Activated CD8-positive, alpha-beta memory T cell treated with anti-CD3 and anti-CD28 coated beads, Interleukin-2, amount 50 U/mL, for 1 hour (primary cell): ENCODE measurements around the gene TSPAN16.

Experiments used
- DNase-seq: peaks from one replicate; pipeline ENCODE4 v3.0.0-alpha.2; 2020; ENCODE audit errors: extremely low read depth

TSPAN16 gene

DNA sequence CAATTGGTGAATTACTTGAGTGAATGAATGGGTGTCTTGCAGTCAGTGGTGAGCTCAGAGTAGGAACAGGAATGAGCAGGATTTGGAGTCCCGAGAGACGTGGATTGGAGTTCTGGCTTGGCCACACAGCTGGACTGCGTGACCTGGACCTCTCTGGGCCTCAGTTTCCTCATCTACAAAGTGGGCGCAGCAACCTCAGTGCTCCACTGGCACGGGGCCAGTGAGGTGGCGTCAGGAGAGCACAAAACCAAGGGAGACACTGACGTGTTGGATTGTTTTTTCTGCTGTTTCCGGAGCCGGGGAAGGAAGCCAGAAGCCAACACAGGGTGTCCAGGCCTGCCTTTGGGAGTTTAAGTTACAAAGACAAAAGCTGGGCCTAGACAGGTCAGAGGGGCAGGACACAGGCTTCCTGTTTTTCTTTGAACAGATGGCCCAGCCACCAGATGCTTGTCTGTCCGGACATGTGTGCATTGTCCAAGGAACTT, 27.1 kb upstream of the TSPAN16 start:
- no peak for DNase-seq

DNA sequence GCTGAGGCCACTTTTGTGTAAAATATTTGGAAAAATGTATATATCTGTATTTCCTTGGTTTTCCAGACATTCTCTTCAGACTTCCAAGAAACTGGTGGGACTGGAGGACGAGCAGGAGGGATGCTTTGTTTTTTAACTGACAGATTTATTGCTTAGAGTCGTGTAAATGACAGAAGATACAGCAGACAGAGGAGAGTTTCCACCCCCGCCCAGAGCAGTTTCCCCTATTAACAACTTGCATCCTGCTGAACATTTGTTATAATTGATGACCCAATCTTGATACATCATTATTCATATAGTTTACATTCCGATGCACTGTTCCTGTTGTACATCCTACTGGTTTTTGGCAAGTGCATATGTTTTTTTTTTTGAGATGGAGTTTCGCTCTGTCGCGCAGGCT, 26.6 kb upstream of the TSPAN16 start:
- no peak for DNase-seq

DNA sequence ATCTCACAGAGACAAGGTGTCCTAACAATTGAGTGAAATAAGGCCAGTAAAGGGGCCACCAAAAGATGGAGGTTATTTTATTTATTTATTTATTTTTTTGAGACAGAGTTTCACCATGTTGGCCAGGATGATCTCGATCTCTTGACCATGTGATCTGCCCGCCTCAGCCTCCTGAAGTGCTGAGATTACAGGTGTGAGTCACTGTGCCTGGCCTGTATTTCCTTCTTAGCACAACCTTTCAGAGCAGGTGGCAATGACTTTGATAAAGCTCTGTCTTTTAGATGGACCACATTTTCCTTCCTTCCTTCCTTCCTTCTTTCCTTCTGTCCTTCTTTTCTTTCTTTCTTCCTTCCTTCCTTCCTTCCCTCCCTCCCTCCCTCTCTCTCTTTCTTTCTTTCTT, 22.7 kb upstream of the TSPAN16 start:
- DNase-seq: no peak

DNA sequence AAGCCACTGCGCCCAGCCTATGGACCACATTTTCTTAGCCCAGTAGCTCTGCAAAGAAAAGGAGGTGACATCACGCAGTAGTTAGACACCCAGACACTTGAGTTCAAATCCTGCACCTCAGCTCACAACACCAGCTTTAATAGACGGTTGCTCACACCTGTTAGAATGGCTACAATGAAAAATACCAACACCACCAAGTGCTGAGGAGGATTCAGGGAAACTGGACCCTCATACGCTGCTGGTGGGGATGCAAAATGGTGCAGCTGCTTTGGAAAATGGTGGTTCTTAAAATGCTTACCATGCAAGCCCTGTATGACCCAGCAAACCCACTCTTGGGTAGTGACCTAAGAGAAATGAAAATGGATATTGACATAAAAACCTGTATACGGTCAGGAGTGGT, 22.0 kb upstream of the TSPAN16 start:
- DNase-seq: no peak

DNA sequence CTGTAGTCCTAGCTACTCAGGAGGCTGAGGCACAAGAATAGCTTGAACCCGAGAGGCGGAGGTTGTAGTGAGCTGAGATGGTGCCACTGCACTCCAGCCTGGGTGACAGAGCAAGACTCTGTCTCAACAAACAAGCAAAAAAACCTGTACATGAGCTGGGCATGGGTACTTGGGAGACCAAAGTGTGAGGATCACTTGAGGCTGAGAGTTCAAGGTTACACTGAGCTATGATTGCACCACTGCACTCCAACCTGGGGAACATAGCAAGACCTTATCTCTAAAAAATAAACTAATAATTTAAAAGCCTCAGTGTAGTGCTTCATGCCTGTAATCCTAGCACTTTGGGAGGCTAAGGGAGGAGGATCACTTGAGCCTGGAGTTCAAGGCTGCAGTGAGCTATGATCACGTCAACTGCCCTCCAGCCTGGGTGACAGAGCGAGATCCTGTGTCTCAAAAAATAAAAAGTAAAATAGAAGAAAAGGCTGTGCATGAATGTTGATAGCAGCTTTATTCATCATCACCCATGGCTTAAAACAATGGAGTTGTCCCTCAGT, 21.4 kb upstream of the TSPAN16 start:
- no peak for DNase-seq

DNA sequence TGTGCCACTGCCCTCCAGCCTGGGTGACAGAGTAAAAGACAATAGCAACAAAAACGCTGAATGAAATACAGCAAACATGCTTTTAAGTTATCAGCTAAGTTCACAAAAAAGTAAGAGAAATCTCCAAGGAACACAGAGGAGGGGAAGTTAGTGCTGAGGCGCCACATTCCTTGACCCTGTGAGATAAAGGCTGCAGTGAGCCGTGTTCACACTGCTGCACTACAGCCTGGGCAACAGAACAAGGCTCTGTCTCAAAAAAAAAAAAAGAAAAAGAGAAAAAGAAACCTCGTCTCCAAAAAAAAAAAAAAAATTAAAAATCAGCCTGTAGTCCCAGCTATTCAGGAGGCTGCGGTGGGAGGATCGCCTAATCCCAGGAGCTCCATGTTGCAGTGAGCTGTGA, 17.3 kb upstream of the TSPAN16 start:
- no peak for DNase-seq

DNA sequence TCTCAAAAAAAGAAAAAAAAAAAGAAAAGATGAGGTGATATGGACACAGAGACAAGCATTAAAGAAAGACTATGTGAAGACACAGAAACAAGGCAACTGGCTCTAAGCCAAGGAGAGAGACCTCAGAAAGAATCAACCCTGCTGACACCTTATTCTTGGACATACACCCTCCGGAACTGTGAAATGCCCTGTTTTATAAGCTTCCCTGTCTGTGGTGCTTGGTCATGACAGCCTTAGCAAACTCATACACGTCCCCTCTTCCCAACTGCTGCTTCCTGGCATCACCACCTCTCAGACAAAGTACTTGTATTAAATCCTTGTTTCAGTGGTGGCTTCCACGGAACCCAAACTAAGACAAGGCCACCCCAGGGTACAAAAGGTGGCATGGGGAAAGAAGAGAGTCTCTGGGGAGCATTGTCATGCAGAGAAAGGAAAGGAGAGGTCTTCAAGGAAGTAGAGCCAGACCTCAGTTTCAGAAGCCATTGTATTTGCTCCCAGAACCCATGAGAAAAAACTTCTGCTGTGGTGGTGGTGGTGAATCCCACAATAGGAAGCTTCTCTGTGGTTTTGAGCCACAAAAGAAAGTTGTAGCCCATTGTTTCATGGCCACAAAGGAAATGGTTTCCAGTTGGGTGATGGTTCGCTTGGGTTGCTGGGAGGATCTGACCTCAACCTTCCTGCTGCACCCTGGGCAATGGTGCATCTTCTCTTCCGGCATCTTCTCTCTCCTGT, 16.3 kb upstream of the TSPAN16 start:
- no peak for DNase-seq

DNA sequence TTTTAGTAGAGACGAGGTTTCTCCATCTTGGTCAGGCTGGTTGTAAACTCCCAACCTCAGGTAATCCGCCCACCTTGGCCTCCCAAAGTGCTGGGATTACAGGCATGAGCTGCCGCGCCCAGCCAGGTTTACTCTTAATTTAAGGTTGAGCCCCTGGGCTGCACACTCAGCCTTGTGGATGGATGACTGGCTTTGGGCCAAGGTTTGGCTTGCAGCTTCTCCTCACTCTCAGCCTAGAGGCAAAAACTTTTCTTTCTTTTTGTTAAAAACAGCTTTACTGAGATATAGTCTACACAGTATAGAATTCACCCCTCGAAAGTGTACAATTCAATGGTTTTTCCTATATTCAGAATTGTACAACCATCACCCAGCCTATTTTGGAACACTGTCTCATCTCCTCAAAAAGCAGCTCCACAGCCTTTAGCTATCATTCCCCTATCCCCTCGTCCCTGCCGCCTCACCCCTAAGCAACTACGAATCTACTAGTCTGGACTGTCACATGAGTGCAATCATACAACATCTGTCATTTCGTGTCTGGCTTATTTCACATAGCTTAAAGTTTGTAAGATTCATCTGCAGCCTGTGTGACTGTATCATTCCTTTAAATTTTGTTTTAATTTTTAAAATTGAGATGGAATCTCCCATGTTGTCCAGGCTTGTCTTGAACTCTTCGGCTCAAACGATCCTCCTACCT, 14.5 kb upstream of the TSPAN16 start:
- no peak for DNase-seq

DNA sequence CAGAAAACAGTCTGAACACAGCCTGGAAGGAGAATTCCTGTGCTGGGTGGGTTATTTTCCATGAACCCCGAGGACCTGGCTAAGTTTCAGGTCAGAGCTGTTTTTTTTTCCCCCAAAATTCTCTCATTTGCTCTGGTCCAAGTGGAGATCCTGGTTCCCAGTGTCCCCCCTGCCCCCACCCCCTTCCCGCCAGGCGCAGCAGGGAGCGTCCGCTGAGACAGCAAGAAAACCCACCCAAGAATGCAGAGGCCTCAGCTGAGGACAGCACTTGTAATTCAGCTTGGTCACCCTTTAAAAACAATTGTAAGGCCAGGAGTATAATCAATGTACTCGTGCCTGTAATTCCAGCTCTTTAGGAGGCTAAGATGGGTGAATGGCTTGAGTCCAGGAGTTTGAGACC, 11.4 kb upstream of the TSPAN16 start:
- DNase-seq: no peak

DNA sequence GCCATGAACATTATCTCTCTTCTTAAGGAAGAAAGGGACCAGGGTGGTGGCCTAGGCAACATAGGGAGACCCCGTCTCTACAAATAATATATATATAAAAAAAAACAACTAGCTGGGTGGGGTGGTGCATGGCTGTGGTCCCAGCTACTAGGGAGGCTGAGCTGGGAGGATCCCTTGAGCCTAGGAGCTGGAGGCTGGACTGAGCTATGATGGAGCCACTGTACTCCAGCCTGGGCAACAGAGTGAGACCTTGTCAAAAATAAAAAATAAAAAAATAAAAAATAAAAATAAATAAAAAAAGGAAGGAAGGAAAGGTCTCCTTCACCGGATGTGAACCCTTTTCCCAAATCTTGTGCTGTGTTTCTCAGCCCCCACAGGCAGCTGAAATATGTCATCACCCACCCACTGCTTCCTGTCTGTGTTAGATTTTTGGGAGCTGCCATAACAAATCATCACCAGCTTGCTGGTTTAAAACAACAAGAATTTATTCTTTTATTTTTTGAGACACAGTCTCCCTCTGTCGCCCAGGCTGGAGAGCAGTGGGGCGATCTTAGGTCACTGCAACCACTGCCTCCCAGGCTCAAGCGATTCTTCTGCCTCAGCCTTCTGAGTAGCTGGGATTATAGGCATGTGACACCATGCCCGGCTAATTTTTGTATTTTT, 9.5 kb upstream of the TSPAN16 start:
- no peak for DNase-seq

DNA sequence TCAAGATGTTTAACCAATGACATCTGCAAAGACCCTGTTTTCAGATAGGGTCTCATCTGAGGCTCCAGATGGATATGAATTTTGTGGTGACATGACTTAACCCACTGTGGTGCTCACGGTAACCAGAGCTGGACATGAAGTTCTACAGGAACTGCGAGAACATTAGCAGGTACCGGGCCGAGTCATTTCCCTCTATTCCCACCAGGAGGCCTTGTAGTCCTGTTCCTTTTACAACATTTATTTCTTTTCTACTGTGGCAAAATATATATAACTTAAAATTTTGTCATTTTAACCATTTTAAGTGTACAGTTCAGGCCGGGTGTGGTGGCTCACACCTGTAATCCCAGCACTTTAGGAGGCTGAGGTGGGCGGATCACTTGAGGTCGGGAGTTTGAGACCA, 7.6 kb upstream of the TSPAN16 start:
- DNase-seq: no peak

DNA sequence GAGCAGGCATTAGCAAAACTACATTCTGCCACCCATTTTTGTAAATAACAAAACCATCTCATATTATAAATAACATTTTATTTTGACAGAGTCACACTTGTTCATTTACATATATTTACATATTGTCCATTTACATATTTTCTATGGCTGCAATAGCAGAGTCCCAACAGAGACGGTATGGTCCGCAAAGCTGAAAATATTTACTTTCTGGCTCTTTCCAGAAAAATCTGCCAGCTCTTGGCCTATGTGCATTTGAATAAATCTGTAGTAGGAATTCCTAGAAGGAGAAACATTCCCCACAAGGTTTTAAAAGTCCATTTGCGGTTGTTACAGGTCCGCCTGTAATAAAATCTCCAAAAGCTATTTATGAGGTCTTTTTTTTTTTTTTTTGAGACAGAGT, 5.7 kb upstream of the TSPAN16 start:
- DNase-seq: no peak

DNA sequence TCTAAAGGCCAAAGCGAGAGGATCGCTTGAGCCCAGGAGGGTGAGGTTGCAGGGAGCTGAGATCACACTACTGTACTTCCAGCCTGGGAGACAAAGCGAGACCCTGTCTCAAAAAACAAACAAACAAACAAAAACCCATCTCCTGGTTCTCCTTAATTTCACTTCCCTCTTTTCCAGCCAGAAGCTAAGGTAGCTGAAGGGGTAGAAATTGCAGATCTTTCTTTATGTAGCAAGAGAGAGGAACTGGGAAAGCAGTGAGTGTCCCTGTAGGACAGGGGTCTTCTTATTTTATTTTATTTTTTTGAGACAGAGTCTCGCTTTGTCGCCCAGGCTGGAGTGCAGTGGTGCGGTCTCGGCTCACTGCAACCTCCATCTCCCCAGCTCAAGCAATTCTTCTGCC, 4.5 kb upstream of the TSPAN16 start:
- DNase-seq: no peak

DNA sequence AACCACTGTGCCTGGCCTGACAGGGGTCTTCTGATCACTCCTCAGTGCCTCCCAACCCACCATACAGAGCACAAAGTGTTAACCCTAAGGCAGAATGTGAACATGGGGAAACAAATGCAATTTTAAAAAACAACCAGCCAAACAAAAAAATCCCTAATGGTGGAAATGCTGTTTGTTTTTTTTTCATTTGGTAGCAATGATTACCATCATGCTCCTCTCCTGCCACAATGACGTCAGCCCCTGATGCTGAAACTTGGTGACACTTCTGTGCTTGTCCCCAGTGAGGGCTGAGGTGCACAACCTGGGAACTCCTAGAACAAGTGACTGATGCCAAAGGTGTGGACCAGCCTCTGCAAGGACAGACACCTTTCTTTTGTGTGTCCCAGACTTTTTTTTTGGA, 4.0 kb upstream of the TSPAN16 start:
- no peak for DNase-seq

DNA sequence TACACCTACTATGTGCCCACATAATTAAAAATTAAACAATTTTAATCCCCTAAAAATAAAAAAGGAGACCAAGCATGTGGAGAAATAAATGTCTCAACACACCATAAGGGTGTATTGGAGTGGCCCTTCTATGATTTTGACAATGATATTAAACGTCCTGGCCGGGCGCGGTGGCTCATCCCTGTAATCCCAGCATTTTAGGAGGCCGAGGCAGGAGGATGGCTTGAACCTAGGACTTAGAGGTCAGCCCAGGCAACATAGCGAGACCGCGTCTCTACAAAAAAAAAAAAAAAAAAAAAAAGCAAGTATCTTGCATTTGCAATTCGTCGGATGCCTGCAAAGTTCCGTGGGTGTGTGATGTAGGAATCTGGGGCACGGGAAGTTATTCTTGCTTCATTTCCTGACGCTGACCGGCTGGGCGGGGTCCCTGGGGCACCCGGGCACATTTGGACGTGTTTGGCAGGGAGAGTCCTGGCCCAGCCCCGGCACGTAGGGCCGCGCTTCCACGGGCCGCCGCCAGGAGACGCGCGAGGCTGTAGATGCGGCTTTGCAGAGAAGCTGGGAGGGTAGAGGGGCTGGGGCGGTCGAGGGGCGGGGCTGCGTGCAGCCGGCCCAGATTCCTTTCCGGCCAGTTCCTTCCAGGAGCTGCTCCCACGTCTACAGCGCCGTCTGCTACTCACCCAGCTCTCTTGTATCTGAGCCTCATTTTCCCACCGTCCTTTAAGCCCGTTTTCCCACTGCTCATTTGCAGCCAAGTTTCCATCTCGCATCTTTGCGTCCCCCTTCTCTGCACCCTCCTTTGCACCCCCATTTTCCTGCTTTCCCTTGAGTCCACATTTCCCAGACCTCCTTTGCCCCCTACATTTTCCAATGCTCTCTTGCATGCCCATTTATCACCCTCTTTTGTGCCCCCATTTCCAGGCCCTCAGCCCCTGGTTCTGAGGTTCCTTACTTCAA, 2.2 kb upstream of the TSPAN16 start:
- no peak for DNase-seq

DNA sequence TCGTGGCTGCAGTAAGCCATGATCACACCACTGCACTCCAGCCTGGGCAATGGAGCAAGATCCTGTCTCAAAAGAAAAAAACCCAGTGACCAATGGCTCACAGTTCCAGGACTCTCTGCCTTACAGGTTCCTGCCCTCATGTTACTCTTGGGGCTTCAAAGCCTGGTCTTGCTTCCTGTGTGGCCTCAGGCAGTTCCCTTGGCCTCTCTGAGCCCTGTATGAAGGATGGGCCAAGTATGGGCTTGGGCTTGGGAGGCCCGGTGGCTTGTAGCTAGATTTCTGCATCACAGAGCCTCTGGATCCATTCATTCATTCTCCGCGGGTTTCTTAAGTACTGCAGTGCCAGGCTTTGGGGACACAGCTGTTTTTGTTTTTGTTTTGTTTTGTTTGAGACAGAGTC, 780 bp upstream of the TSPAN16 start:
- DNase-seq: no peak

DNA sequence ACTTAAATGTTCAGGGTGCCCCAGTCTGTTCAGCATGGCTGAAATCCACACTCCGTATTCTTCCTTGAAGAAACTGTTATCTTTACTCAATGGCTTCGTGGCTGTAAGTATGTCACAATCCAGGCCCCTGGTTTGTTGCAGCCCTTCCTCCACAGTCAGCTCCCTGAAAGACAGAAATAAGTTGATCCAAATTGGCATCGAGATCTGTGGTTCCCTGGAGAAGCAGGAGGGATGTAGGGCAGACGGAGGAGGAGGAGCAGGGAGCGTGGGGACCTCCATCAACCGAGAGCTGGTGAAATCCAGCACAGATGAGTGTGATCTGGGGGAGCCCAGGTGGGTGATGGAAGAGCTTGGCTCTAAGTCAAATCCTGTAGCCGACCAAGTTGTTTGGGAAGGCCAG, 304 bp downstream of the TSPAN16 start:
- DNase-seq: no peak

DNA sequence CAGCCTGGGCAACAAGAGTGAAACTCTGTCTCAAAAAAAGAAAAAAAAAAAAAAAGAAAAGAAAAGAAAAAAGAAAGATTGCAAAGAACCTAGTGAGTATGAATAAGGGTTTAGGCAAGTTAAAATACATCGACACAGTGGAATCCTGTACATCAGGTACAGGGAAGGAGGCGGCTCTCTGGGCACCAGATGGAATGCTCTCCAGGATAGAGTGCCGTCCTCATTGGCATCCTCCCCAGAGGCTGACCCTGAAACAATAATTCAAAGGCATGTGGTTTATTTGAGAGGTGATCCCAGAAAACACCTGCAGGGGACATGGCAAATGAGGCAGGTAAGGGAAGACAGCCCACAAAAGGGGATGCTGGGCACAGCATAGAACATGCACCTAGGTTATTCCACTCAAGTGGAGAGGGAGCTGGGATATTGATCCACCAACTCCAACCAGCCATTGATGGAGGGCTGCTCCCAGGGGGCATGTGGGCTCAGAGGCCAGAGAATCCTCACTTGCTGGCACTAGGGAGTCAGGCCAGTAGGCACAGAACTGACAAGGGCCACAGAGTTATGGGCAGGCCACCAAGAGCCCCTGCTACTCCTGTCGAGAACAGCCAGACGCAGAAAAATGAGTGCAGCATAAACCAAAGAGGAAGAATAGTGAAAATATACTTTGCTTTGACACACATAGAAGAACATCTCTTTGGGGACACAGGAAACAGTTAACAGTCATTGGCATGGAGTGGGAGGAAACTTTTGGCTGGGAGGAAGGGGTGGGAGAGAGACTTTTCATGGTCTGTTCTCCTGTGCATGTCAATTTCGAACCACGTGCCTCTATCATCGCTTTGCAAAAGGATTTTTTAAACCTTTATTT, 4.2 kb downstream of the TSPAN16 start:
- no peak for DNase-seq

DNA sequence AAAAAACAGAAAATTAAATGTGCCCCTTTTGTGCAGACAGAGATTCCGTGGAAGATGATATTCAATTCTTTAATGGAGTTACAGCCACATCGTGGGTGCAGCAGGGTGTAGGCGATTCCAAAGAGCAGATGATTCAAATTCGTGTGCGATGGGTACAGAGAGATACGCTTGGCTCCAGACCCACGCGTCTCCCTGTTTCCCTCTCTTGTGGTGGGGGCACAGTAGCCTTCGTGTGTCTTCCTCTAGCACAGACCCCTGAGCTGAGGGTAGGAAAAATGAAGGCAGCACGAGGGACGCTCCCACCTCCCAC, 4.8 kb downstream of the TSPAN16 start:
- no peak for DNase-seq

DNA sequence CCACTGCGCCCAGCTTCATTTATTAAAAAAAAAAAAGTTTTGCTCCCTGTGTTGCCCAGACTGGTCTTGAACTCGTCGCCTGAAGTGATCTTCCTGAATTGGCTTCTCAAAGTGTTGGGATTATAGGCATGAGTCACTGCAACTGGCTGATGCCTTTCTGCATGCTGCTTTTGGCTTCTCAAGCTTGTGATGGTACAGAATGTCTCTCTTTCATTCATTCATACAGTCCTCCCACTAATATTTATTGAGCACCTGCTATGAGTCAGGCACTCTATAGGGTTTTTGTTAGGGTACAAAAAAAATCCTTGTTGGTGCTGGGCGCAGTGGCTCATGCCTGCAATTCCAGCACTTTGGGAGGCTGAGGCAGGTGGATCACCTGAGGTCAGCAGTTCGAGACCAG, 9.0 kb downstream of the TSPAN16 start:
- no peak for DNase-seq

DNA sequence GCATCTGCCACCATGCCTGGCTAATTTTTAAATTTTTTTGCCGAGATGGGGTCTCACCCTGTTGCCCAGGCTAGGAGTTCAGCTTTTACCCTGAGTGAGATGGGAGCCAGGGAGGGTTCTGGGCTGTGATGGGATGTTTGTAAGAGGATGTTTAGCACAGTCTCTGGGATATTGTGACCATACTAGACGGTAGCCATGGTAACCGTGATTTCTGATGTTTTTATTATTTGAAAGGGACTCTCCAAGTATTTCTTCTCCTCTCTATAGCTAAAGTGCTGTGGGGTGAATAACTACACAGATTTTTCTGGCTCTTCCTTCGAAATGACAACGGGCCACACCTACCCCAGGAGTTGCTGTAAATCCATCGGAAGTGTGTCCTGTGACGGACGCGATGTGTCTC, 10.4 kb downstream of the TSPAN16 start:
- DNase-seq: no peak
